Right lobe of liver (tissue), 6 donors: ENCODE results near the gene CDR2. TPM values are rescaled to one million over a fixed set of nuclear protein-coding genes. Genes with fewer than 3 reads are reported as not detected.

Source experiments
- ATAC-seq, 4 donors: fragments of 200-7000 bp; cut with Tn5 transposase; one replicate each; pipeline ENCODE4 v1.9.1; 2020; ENCODE audit warnings: mild to moderate bottlenecking in 4 of 4, moderate library complexity in 4 of 4
- DNase-seq, 3 donors: peaks; one replicate each; pipeline ENCODE4 v3.0.0-alpha.2; 2020
- H3K27ac ChIP-seq, 3 donors: fragments of 200-600 bp; one replicate each; pipeline ENCODE4 v1.8.0; 2022
- H3K27me3 ChIP-seq, 2 donors: fragments of 200-600 bp; one replicate each; pipeline ENCODE4 v1.8.0; 2022
- H3K36me3 ChIP-seq, 4 donors: fragments of 200-600 bp; sonication (generic) in 1 of 4; one replicate each; pipeline versions ENCODE4 v1.5.1 to v1.8.0; 2017 to 2022; ENCODE audit warnings: control low read depth in 1 of 4
- H3K4me1 ChIP-seq, 4 donors: fragments of 200-600 bp; sonication (generic) in 1 of 4; one replicate each; pipeline versions ENCODE4 v1.5.1 to v1.8.0; 2017 to 2022; ENCODE audit warnings: control low read depth in 1 of 4
- H3K4me3 ChIP-seq, 3 donors: fragments of 200-600 bp; one replicate each; pipeline ENCODE4 v1.8.0; 2022
- H3K9me3 ChIP-seq, 4 donors: fragments of 200-600 bp; sonication (generic) in 1 of 4; one replicate each; pipeline versions ENCODE4 v1.5.1 to v1.8.0; 2017 to 2022; ENCODE audit warnings: control low read depth in 1 of 4
- CTCF ChIP-seq, 4 donors: fragments of 200-600 bp in 3 of 4; fragments of 450-650 bp in 1 of 4; IDR thresholded peaks; one replicate each; pipeline versions ENCODE4 v1.5.1 to v1.8.0; 2016 to 2022; ENCODE audit warnings: antibody characterized with exemption in 4 of 4, mild to moderate bottlenecking in 2 of 4
- POLR2A ChIP-seq: fragments of 450-650 bp; IDR thresholded peaks from one replicate; pipeline ENCODE4 v1.6.1; 2017; ENCODE audit warnings: antibody characterized with exemption, mild to moderate bottlenecking
- WGBS: methylation state at CpG from one replicate; pipeline ENCODE4 v1.1.6; 2018; ENCODE audit warnings: low coverage, low lambda C conversion rate; ENCODE audit not compliant: insufficient coverage; ENCODE audit errors: missing lambda C conversion rate; 5-methylcytosine and 5-hydroxymethylcytosine counted together
- intact Hi-C, 2 donors: fragments of 100-400 bp; cut with DNase I; formaldehyde crosslinking; loops; one replicate each; pipeline versions ENCODE4 v1.11.2 to v1.14.1; 2022
- total RNA-seq, 6 experiments: library from RNA; depleted of rRNA in 2 of 6; stranded (reverse); fragments of >200 nt in 2 of 6; fragmentation: NEBNext Ultra II Directional in 3 of 6; extraction: Animal tissue kit (Norgen Biotek cat#: 25700) in 3 of 6; gene quantifications; one replicate each; pipeline versions ENCODE4 v1.1.0 to v1.2.4, GENCODE V29; 2016 to 2023
- donor health status: DM: no; HTN: yes; CAD: no.
- donor health status: DM: no; HTN: no; CAD: no.
- donor health status: DM: no; HTN: no; CAD: no.
- donor health status: DM: no; HTN: yes; CAD: no.
- donor health status: DM: no; HTN: yes; CAD: no.

Gene CDR2
- total RNA-seq, 6 experiments from 2014 or later, result 8.2 to 16.8 (median 14.2) TPM

- Histone ChIP-seq H3K27me3 (no peaks in the 10 kb centered on the region), H3K9me3 (no peaks in the 10 kb centered on the region), H3K27ac (no peak overlapping the region), H3K4me3 (no peak overlapping the region), H3K4me1 (no peaks in the 10 kb centered on the region), H3K36me3 (peaks cover 0 to 72% (median 13%) of the 10 kb centered on the region in 4 donors)
- TF ChIP-seq CTCF (IDR thresholded peaks at IDR 0.05) (no peak), POLR2A (no peak)
- intact Hi-C loops, result loop anchor here in 1 of 2 donors (10.0 kb wide), 1 partner anchor 348 kb away; no protein-coding TSS in a partner anchor
- peak; percentile 26 to 55 (median 32) for ATAC-seq
- 73% methylated on average over 11 of the region's 17 CpGs for WGBS
- peak in 2 of 3 donors; percentile 14 to 44 for DNase-seq
Measured at GRCh38 chr16:22317001-22317530, 57.4 kb downstream of the CDR2 start.

- no peak overlapping the region for H3K4me3 ChIP-seq
- no peak overlapping the region for H3K27ac ChIP-seq
- TF ChIP-seq CTCF (IDR thresholded peaks at IDR 0.05) (no peak), POLR2A (no peak)
- intact Hi-C loops, result loop anchor here in 1 of 2 donors (10.0 kb wide), 1 partner anchor 348 kb away; no protein-coding TSS in a partner anchor
- no peaks in the 10 kb centered on the region for H3K4me1 ChIP-seq
- no CpG with 5 or more reads among the region's 9 CpGs for WGBS
- ATAC-seq (peak in 1 of 4 donors; percentile 7), DNase-seq (peak in 2 of 3 donors; percentile 14 to 43)
- H3K36me3 ChIP-seq, result peaks cover 0 to 79% (median 13%) of the 10 kb centered on the region in 4 donors
- no peaks in the 10 kb centered on the region for H3K9me3 ChIP-seq
- no peaks in the 10 kb centered on the region for H3K27me3 ChIP-seq
Measured at GRCh38 chr16:22316411-22316811, 58.0 kb downstream of the CDR2 start.

GRCh38 chr16:22315979-22316378, 58.4 kb downstream of the CDR2 start:
- no peaks in the 10 kb centered on the region for H3K4me1 ChIP-seq
- H3K27me3 ChIP-seq, result no peaks in the 10 kb centered on the region
- H3K36me3 ChIP-seq, result peaks cover 0 to 79% (median 13%) of the 10 kb centered on the region in 4 donors
- no peak overlapping the region for H3K27ac ChIP-seq
- TF ChIP-seq POLR2A, result no peak
- no peak for TF ChIP-seq CTCF (IDR thresholded peaks at IDR 0.05)
- intact Hi-C loops, result loop anchor here in 1 of 2 donors (10.0 kb wide), 1 partner anchor 349 kb away; no protein-coding TSS in a partner anchor
- no peaks in the 10 kb centered on the region for H3K9me3 ChIP-seq
- no peak for DNase-seq
- H3K4me3 ChIP-seq, result no peak overlapping the region
- no peak for ATAC-seq
- 100% methylated on average over 1 of the region's 1 CpG for WGBS

GRCh38 chr16:22314661-22315626, 59.5 kb downstream of the CDR2 start:
- intact Hi-C loops, result loop anchor here in 1 of 2 donors (10.0 kb wide), 1 partner anchor 350 kb away; no protein-coding TSS in a partner anchor
- 67% methylated on average over 13 of the region's 37 CpGs for WGBS
- Histone ChIP-seq H3K27me3 (no peaks in the 10 kb centered on the region), H3K4me1 (no peaks in the 10 kb centered on the region), H3K36me3 (peaks cover 0 to 79% (median 10%) of the 10 kb centered on the region in 4 donors), H3K4me3 (no peak overlapping the region), H3K27ac (no peak overlapping the region), H3K9me3 (no peaks in the 10 kb centered on the region)
- ATAC-seq (peak in 1 of 4 donors; percentile 4), DNase-seq (peak in 1 of 3 donors; percentile 30)
- TF ChIP-seq POLR2A (no peak), CTCF (IDR thresholded peaks at IDR 0.05) (no peak)
